OCI-LY1 (cell line): Measurements from ENCODE around the gene IL24.

Experiments
- H2AFZ ChIP-seq: fragments of 200-600 bp; sonication (generic), shearing (Covaris generic); 2 replicates; pipeline ENCODE4 v1.6.0; 2014; ENCODE audit warnings: antibody characterized with exemption, mild to moderate bottlenecking, low read length
- H3F3A ChIP-seq: fragments of 200-600 bp; sonication (generic), shearing (Covaris generic); 2 replicates; pipeline ENCODE4 v1.6.0; 2014; ENCODE audit warnings: mild to moderate bottlenecking, antibody characterized with exemption, low read length, moderate library complexity; ENCODE audit not compliant: insufficient read depth
- H3K27ac ChIP-seq: fragments of 200-600 bp; sonication (generic); 2 replicates; pipeline ENCODE4 v1.5.1; 2014; ENCODE audit warnings: low read length, mixed run types, mild to moderate bottlenecking, low read depth; ENCODE audit not compliant: poor library complexity, severe bottlenecking
- H3K27me3 ChIP-seq: fragments of 200-600 bp; sonication (generic); 2 replicates; pipeline ENCODE4 v1.6.0; 2014; ENCODE audit warnings: antibody characterized with exemption, mild to moderate bottlenecking, low read length, moderate library complexity; ENCODE audit not compliant: insufficient read depth
- H3K36me3 ChIP-seq: fragments of 200-600 bp; sonication (generic); 2 replicates; pipeline ENCODE4 v1.6.1; 2014; ENCODE audit warnings: mild to moderate bottlenecking, antibody characterized with exemption, low read length, moderate library complexity, mixed read lengths; ENCODE audit not compliant: insufficient read depth
- H3K4me1 ChIP-seq: fragments of 200-600 bp; sonication (generic); 2 replicates; pipeline ENCODE4 v1.5.1; 2014; ENCODE audit warnings: mild to moderate bottlenecking, low read length, moderate library complexity; ENCODE audit not compliant: insufficient read depth, severe bottlenecking
- H3K4me2 ChIP-seq: fragments of 200-600 bp; sonication (generic), shearing (Covaris generic); 2 replicates; pipeline ENCODE4 v1.6.1; 2014; ENCODE audit warnings: low read length
- H3K4me3 ChIP-seq: fragments of 200-600 bp; sonication (generic); 2 replicates; pipeline ENCODE4 v1.5.1; 2014; ENCODE audit warnings: low read length, low read depth, mild to moderate bottlenecking, mixed read lengths; ENCODE audit not compliant: poor library complexity, severe bottlenecking
- H3K79me2 ChIP-seq: fragments of 200-600 bp; shearing (Covaris generic); 2 replicates; pipeline ENCODE4 v1.6.1; 2016; ENCODE audit warnings: mixed run types, low read length, mixed read lengths; ENCODE audit not compliant: insufficient read depth
- H3K9ac ChIP-seq: fragments of 200-600 bp; sonication (generic), shearing (Covaris generic); 2 replicates; pipeline ENCODE4 v1.6.1; 2014; ENCODE audit warnings: mild to moderate bottlenecking, low read length, mixed read lengths
- H3K9me2 ChIP-seq: fragments of 200-600 bp; sonication (generic), shearing (Covaris generic); 2 replicates; pipeline ENCODE4 v1.6.1; 2014; ENCODE audit warnings: low read depth, mild to moderate bottlenecking, low read length, mixed read lengths
- H3K9me3 ChIP-seq: fragments of 200-600 bp; shearing (Covaris generic); 2 replicates; pipeline ENCODE4 v1.6.1; 2014; ENCODE audit warnings: low read length, mixed read lengths
- H4K20me1 ChIP-seq: fragments of 200-600 bp; sonication (generic), shearing (Covaris generic); 2 replicates; pipeline ENCODE4 v1.6.0; 2016; ENCODE audit warnings: mild to moderate bottlenecking, low read length; ENCODE audit not compliant: insufficient read depth
- CTCF ChIP-seq: fragments of 200-600 bp; sonication (generic), shearing (Covaris generic); IDR thresholded peaks from 2 replicates; pipeline ENCODE4 v1.5.1; 2017; ENCODE audit warnings: mild to moderate bottlenecking, antibody characterized with exemption, low read length, moderate library complexity, mixed read lengths
- EZH2 ChIP-seq: fragments of 200-600 bp; sonication (generic), shearing (Covaris generic); IDR thresholded peaks from 2 replicates; pipeline ENCODE4 v1.8.0; 2017; ENCODE audit warnings: borderline replicate concordance, mixed run types, mild to moderate bottlenecking, antibody characterized with exemption, low read length, moderate library complexity, mixed read lengths

The IL24 gene

GRCh38 chr1:206875752-206876377 is 21.4 kb upstream of the IL24 start:
- Histone ChIP-seq H3K27me3 (no peaks in the 10 kb centered on the region; the same call in 1 of the 2 replicates), H3K4me2 (no peak overlapping the region), H2AFZ (no peak overlapping the region), H3K27ac (no peak overlapping the region), H4K20me1 (no peaks in the 10 kb centered on the region), H3K4me3 (no peak overlapping the region), H3K79me2 (no peaks in the 10 kb centered on the region), H3K9me3 (peaks cover 8% of the 10 kb centered on the region), H3K9ac (no peak overlapping the region), H3K4me1 (no peaks in the 10 kb centered on the region), H3K9me2 (no peaks in the 10 kb centered on the region), H3F3A (no peaks in the 10 kb centered on the region), H3K36me3 (no peaks in the 10 kb centered on the region)
- no peak for TF ChIP-seq CTCF
- TF ChIP-seq EZH2 = no peak

GRCh38 chr1:206878456-206878855 is 18.8 kb upstream of the IL24 start:
- no peaks in the 10 kb centered on the region for H3K4me1 ChIP-seq
- H3K27ac ChIP-seq = no peak overlapping the region
- TF ChIP-seq EZH2 (no peak), CTCF (no peak)
- no peaks in the 10 kb centered on the region for H4K20me1 ChIP-seq
- H3K27me3 ChIP-seq = no peaks in the 10 kb centered on the region
- H3K9me3 ChIP-seq = peaks cover 8% of the 10 kb centered on the region
- H3K9me2 ChIP-seq = no peaks in the 10 kb centered on the region
- H3F3A ChIP-seq = no peaks in the 10 kb centered on the region
- no peak overlapping the region for H3K4me3 ChIP-seq
- no peak overlapping the region for H3K9ac ChIP-seq
- no peak overlapping the region for H3K4me2 ChIP-seq
- H2AFZ ChIP-seq = no peak overlapping the region
- no peaks in the 10 kb centered on the region for H3K79me2 ChIP-seq
- no peaks in the 10 kb centered on the region for H3K36me3 ChIP-seq

GRCh38 chr1:206880314-206880713 is 16.9 kb upstream of the IL24 start:
- no peak overlapping the region for H3K4me2 ChIP-seq
- H3K27me3 ChIP-seq = no peaks in the 10 kb centered on the region
- H3K4me3 ChIP-seq = no peak overlapping the region
- no peaks in the 10 kb centered on the region for H3K36me3 ChIP-seq
- TF ChIP-seq CTCF (no peak), EZH2 (no peak)
- no peaks in the 10 kb centered on the region for H3K79me2 ChIP-seq
- no peak overlapping the region for H3K27ac ChIP-seq
- no peak overlapping the region for H2AFZ ChIP-seq
- H3K9me2 ChIP-seq = no peaks in the 10 kb centered on the region
- H3K9me3 ChIP-seq = peaks cover 8% of the 10 kb centered on the region
- H4K20me1 ChIP-seq = no peaks in the 10 kb centered on the region
- H3K4me1 ChIP-seq = no peaks in the 10 kb centered on the region
- no peak overlapping the region for H3K9ac ChIP-seq
- H3F3A ChIP-seq = no peaks in the 10 kb centered on the region
